GM18511 (cell line): ENCODE data around the gene NOS1AP.

ENCODE experiments used
- ATAC-seq: cut with Tn5 transposase; IDR thresholded peaks from one replicate; pipeline ENCODE4 v1.9.1; 2021; ENCODE audit warnings: mild to moderate bottlenecking, moderate library complexity; ENCODE audit not compliant: unreplicated experiment

The NOS1AP gene

GRCh38 chr1:162214202-162214601 lies 144.7 kb downstream of the NOS1AP start:
- ATAC-seq: no peak

DNA sequence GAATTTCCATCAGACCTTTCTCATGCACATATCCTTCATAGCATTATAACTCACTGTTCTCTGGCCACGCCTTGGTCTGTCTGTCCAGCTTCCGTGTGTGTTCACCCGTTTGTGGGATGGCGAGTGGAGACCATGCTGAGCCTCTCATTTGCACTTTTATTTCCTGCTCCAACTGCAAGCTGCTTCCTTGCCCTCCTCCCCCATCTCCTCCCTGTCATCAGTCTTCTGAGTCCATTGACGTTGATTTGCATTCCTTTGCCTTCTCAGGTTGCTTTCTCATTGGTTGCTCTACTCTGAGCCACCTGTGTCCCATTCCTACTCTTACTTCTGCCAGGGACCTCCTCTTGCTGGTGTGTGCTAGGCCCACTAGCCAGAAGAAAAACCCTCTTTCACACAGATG lies 146.4 kb downstream of the NOS1AP start:
- ATAC-seq: no peak

- ATAC-seq: no peak
These were observed 147.1 kb downstream of the NOS1AP start for GRCh38 chr1:162216604-162217003.

DNA sequence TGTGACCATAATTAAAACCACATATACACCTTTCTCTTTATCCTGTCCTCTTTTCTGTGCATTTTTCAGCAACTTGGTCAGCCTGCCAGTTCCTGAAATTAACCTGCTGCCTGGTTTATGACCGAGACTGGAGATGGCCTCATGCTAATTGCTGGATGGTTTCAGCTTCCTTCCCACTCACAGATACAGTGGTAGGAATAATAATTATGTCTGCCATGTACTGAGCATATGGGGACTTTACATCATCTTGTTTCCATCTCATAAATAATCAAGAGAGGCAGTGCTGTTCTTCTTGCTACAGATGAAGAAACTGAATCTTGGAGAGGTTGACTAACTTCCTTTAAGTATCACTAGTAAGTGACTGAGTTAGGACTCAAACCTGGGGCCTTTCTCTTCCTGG lies 148.2 kb downstream of the NOS1AP start:
- no peak for ATAC-seq

DNA sequence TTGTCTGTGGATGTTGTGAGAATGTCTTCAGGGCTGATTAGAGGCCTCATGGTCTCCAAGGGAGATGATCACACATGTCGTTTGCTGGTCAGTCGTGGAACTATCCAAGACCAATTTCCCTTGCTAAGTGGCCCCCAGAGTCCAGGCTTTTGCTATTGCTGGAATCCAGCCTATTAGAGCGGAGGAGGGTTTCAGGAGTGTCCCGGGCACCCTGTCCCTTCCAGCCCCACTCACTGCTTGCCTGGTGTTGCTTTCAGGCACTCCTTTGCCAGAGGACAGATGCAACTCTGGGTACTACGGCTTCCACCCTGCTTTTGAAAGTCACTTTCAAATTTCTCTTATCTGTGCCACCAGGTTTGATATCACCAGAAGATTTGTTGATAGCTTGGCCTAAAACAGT lies 149.1 kb downstream of the NOS1AP start:
- no peak for ATAC-seq

- ATAC-seq: no peak
These were observed 149.5 kb downstream of the NOS1AP start for GRCh38 chr1:162218975-162219374.

DNA sequence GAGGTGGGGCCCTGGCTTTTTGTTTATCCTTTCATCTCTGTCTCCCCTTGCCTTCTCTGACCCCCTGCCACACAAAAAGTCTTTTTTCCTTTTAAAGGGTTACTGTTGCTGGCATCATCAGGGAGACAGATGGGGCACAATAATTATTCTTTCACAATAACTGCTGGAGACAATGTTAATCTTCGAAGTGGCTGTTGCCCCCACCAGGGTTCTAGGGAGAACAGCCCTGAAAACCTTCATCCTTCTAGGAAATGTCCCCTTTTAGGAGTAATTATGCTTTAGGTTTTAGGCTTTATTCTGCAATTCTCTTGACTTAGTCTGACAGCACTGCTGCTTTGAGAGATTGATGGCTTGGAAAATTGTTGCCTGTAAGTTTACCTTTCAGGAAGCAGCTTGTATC lies 150.0 kb downstream of the NOS1AP start:
- no peak for ATAC-seq

- ATAC-seq: no peak
These were observed 150.6 kb downstream of the NOS1AP start for GRCh38 chr1:162220009-162220539.

DNA sequence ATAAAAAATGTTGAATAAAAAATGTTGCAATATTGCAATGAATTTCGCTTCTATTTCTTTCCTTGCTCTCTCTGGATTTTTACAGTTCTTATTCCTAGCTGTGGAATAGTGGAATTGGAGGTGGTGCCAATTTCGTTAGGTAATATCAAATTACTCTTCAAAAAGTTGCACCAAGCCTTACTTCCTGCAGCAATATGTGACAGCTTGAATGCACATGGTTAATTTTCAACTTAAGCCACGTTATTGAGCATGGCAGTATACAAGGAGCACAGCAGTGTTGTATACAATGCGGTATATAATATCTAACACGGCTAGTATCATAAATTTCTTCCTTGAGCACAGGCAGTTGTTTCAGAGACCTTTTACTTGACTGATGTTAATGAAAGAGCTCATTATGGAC lies 152.5 kb downstream of the NOS1AP start:
- ATAC-seq: no peak

DNA sequence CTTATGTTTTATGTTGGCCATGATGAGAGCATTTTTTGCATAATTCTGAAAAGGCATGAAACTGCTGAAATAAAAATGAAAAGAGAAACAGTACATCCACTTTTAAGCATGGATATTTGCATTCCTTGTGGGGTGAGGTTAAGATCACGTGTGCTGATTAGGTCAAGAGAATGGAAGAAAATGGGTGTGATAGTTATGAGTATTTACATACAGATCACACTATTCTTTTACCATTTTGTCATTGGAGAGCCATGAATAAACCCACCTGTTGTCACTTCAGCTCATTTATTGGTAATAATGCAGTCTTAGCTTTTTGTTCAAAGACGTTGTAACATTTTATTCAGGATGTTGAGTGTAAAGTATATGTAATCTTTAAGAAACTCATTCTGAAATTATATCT lies 153.2 kb downstream of the NOS1AP start:
- ATAC-seq: no peak

- ATAC-seq: no peak
These were observed 154.0 kb downstream of the NOS1AP start for GRCh38 chr1:162223488-162223887.

DNA sequence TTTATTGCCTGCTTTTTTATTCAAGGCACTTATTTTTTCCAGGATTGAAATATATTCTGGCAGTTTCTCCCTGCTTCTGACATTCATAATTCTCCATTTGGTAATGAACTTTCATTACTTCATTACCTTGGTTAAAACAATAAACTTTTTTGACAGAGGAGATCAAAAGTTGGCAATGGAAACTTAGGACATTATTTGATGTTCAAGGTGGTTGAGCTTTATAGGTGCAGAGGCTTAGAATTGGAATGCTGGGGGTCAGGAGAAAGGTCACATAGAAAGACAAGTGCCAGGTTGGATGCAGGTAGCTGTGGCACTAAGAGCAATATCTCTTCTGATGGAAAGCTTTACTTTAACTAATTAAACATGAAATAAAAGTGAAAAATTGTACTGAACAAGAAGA lies 154.8 kb downstream of the NOS1AP start:
- no peak for ATAC-seq

- ATAC-seq: no peak
These were observed 159.1 kb downstream of the NOS1AP start for GRCh38 chr1:162228586-162228985.

DNA sequence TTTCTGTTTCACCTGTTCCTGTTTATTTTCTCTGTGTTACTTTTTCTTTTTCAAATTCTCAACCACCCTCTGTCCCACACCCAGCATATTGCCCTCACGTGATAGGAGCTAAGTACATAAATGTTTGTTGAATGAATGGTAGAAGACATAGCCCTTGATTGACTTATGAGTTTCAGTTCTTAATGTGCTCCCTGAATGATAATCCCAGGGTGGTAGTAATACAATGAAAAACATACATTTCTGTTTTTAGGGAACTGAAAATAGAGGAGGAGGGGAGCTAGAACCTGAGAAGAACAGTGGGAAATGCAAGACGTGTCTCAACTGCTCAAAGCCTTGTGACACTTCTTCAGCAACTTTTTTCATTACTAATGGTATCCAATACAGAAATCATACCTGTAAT lies 160.1 kb downstream of the NOS1AP start:
- peak; percentile 69 for ATAC-seq

DNA sequence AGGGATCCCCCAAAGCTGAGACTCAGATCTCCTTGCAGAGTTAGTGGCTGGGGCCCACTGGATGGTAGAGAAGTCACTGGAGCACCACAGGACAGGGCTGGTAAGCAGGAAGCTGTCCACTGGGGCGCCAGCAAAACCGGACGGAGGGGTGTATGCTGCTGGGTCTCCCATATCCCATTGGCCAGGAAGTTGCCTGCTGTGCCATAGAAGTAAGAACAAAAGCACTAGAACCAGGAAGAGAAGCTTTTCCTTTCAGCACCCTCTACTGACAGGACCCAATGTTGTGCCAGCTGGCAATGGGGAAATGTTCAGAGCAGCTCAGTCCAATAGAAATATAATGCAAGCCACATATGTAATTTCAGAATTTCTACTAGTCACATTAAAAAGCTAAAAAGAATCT lies 160.6 kb downstream of the NOS1AP start:
- ATAC-seq: peak; percentile 39

GRCh38 chr1:162230517-162230916 lies 161.0 kb downstream of the NOS1AP start:
- ATAC-seq: peak; percentile 28

DNA sequence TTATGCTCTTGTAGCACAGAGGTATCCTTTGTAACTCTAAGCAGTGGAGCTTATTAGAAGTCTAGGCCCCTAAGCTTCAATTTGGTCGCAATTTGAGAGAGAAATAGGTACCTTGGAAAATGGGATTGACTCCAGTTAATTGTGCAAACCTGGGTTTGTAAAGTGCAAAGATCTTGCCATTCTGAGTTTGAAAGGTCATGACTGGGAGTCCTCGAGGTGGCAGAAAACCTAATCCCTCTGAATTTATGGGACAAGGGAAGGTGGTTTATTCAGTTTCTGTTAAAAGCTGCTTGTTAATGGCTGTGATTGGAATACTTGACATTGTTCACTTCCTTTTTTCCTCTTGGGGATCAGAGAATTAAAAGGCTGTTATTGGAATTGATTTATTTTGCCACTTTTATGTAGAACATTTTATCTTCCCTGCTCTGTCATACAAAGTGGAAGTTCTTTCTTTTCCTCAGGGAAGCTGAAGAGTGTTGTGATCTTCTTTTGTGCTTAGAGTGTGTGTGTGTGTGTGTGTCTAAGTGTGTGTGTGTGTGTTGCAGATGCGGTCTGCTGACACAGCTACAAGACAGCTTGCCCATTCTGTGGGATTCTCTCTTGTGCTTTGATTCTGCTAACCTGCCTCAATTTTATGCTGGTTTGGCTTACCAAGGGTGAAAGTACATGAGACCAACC lies 162.7 kb downstream of the NOS1AP start:
- no peak for ATAC-seq

- no peak for ATAC-seq
These were observed 163.6 kb downstream of the NOS1AP start for GRCh38 chr1:162233066-162233465.

DNA sequence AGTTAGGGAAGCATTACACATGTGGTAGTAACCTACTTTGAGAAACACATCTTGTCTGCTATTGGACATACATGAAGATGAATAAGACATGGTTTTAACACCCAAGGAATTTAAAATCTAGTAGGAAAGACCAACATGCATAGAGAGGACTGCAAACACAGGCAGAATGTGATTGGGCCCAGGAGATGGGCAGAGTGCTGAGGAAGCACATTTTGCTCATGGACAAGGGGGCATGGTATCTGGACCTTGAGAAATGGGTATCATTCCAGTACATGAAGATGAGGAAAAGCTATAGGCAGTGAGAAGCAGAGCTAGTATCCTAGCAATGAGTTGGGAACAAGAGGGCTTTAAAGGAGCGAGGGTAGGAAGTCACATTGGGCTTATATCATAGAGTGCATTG lies 164.4 kb downstream of the NOS1AP start:
- ATAC-seq: no peak

DNA sequence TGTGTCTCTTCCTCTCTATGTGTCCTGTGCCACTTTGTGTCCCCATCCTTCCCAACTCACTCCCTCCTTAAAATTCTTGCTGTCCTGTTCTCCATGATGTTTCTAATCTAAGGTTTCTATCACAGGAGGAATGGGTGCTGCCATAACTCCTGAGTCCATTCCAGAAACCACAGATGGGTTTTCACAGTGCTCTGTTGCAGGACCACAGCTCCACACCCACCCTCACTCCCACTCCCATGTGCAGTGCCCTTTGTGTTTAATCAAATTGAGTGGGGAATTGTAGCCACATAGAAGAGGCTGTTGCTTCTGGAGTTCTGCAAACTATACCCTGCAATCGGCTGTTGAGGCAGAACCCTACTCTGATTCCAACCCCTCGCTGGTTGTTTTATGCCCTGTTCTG lies 165.1 kb downstream of the NOS1AP start:
- no peak for ATAC-seq

GRCh38 chr1:162235241-162235800 lies 165.8 kb downstream of the NOS1AP start:
- ATAC-seq: no peak

GRCh38 chr1:162236201-162236600 lies 166.7 kb downstream of the NOS1AP start:
- no peak for ATAC-seq

DNA sequence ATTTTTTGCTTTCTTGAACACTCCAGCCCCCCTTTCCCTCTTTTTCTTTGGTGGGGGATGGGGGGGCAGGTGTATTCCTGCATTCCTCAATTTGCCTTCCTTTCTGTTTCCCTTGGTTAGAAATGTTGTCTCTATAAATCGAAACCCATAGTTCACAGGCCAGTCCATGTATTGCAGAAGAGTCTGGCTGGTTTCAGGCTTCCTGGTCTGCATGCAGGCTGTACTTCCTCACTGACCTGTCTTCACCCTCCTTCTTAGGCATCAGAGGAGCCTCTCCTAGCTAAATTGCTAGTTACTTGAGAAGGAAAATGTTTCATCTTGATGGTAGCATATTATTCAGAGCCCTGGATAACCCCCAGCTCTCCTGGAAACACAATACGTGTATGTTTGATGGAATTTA lies 167.1 kb downstream of the NOS1AP start:
- no peak for ATAC-seq
